Measurements from ENCODE around the gene CDH5.

CDH5 gene

GRCh38 chr16:66375451-66375850, 9.0 kb downstream of the CDH5 start:
- no peak for DNase-seq

- DNase-seq = no peak
Measured at GRCh38 chr16:66376114-66376513, 9.6 kb downstream of the CDH5 start.

GRCh38 chr16:66376577-66377305, 10.2 kb downstream of the CDH5 start:
- no peak for DNase-seq

- no peak for DNase-seq
Measured at GRCh38 chr16:66377324-66377723, 10.8 kb downstream of the CDH5 start.

- DNase-seq = no peak
Measured at GRCh38 chr16:66378741-66379570, 12.5 kb downstream of the CDH5 start.

- no peak for DNase-seq
Measured at GRCh38 chr16:66379571-66379941, 13.1 kb downstream of the CDH5 start.

GRCh38 chr16:66380421-66380820, 13.9 kb downstream of the CDH5 start:
- no peak for DNase-seq

- no peak for DNase-seq
Measured at GRCh38 chr16:66381585-66382170, 15.2 kb downstream of the CDH5 start.

GRCh38 chr16:66382171-66382965, 15.9 kb downstream of the CDH5 start:
- no peak for DNase-seq

- no peak for DNase-seq
Measured at GRCh38 chr16:66382966-66383299, 16.4 kb downstream of the CDH5 start.

GRCh38 chr16:66383551-66383950, 17.1 kb downstream of the CDH5 start:
- DNase-seq = no peak

- DNase-seq = no peak
Measured at GRCh38 chr16:66385415-66385814, 18.9 kb downstream of the CDH5 start.

GRCh38 chr16:66386629-66387622, 20.4 kb downstream of the CDH5 start:
- no peak for DNase-seq

GRCh38 chr16:66387817-66388332, 21.4 kb downstream of the CDH5 start:
- DNase-seq = no peak

- DNase-seq = no peak
Measured at GRCh38 chr16:66388350-66389139, 22.1 kb downstream of the CDH5 start.

- DNase-seq = no peak
Measured at GRCh38 chr16:66389256-66390176, 23.0 kb downstream of the CDH5 start.

- no peak for DNase-seq
Measured at GRCh38 chr16:66390346-66391108, 24.0 kb downstream of the CDH5 start.

- DNase-seq = no peak
Measured at GRCh38 chr16:66391726-66392670, 25.5 kb downstream of the CDH5 start.
